PFSK-1 (cell line): ENCODE measurements around the gene KIF5A.

ENCODE experiments used
- FOXP2 ChIP-seq: optimal IDR thresholded peaks from 2 replicates; pipeline ENCODE3; 2011; ENCODE audit warnings: borderline replicate concordance, control low read depth, inconsistent platforms; ENCODE audit not compliant: insufficient read depth; ENCODE audit errors: extremely low read length, extremely low read depth
- POLR2AphosphoS5 ChIP-seq: IDR thresholded peaks from 2 replicates; pipeline ENCODE4 v1.6.1; 2012; ENCODE audit warnings: low read depth, mild to moderate bottlenecking, control low read depth, low read length, moderate library complexity
- REST ChIP-seq, 2 experiments: IDR thresholded peaks; 2 replicates each; pipeline versions ENCODE4 v1.6.1 to v1.8.0; 2011 to 2012; ENCODE audit warnings: low read depth in 2 of 2, low read length in 2 of 2, control low read depth in 1 of 2, inconsistent platforms in 1 of 2, mild to moderate bottlenecking in 1 of 2, moderate library complexity in 1 of 2; ENCODE audit not compliant: insufficient read depth in 1 of 2
- SIN3A ChIP-seq: IDR thresholded peaks from 2 replicates; pipeline ENCODE4 v1.6.1; 2012; ENCODE audit warnings: mild to moderate bottlenecking, low read length, moderate library complexity, borderline replicate concordance; ENCODE audit not compliant: insufficient read depth
- TAF1 ChIP-seq: IDR thresholded peaks from 2 replicates; pipeline ENCODE4 v1.6.1; 2012; ENCODE audit warnings: low read length, control low read depth, borderline replicate concordance; ENCODE audit not compliant: insufficient read depth

KIF5A gene

GRCh38 chr12:57615637-57616036 lies 65.8 kb downstream of the KIF5A start:
- TF ChIP-seq FOXP2 (no peak), TAF1 (no peak), REST (IDR thresholded peaks at IDR 0.05; ENCODE audit: insufficient read depth in 1 of 2, low read depth in 2 of 2, low read length in 2 of 2) (no peak), SIN3A (no peak)

- TF ChIP-seq POLR2AphosphoS5 (no peak), REST (IDR thresholded peaks at IDR 0.05; ENCODE audit: insufficient read depth in 1 of 2, low read depth in 2 of 2, low read length in 2 of 2) (no peak), TAF1 (no peak), SIN3A (no peak), FOXP2 (no peak)
Measured at GRCh38 chr12:57616383-57617101, 66.7 kb downstream of the KIF5A start.

GRCh38 chr12:57617942-57618341 lies 68.1 kb downstream of the KIF5A start:
- TF ChIP-seq FOXP2 (no peak), TAF1 (no peak), SIN3A (no peak), POLR2AphosphoS5 (no peak), REST (IDR thresholded peaks at IDR 0.05; ENCODE audit: insufficient read depth in 1 of 2, low read depth in 2 of 2, low read length in 2 of 2) (no peak)

- no peak for TF ChIP-seq POLR2AphosphoS5
- TF ChIP-seq SIN3A = no peak
- no peak for TF ChIP-seq FOXP2
- TF ChIP-seq REST (IDR thresholded peaks at IDR 0.05; ENCODE audit: insufficient read depth in 1 of 2, low read depth in 2 of 2, low read length in 2 of 2) = no peak
- TF ChIP-seq TAF1 = no peak
Measured at GRCh38 chr12:57618966-57619433, 69.2 kb downstream of the KIF5A start.

- TF ChIP-seq SIN3A = no peak
- no peak for TF ChIP-seq POLR2AphosphoS5
- TF ChIP-seq REST (IDR thresholded peaks at IDR 0.05; ENCODE audit: insufficient read depth in 1 of 2, low read depth in 2 of 2, low read length in 2 of 2) = no peak
- no peak for TF ChIP-seq FOXP2
- TF ChIP-seq TAF1 = no peak
Measured at GRCh38 chr12:57619434-57620244, 69.8 kb downstream of the KIF5A start.
